ENCODE measurements around the gene CIRBP.

The CIRBP gene

GRCh38 chr19:1269065-1269477 lies at the start of gene CIRBP:
CIRBP (plus strand) TSS chr19:1269332; CDS start chr19:1270934, 1,602 bp downstream.
- H3K4me3 ChIP-seq (ENCODE audit: low read depth, low read length): peak within 1 kb of the TSS; percentile 63
- DNase-seq (ENCODE audit: low read depth): peak; percentile 96
- in situ Hi-C loops (cut with HindIII; ENCODE audit: low sequenced_read_pairs): no loop called here
- TF ChIP-seq CTCF (IDR thresholded peaks at IDR 0.05; ENCODE audit: low read depth, low read length, missing control alignments): no peak

- no peak overlapping the region for H3K4me3 ChIP-seq (ENCODE audit: low read depth, low read length)
- in situ Hi-C loops (cut with HindIII; ENCODE audit: low sequenced_read_pairs): no loop called here
- no peak for TF ChIP-seq CTCF (IDR thresholded peaks at IDR 0.05; ENCODE audit: low read depth, low read length, missing control alignments)
- no peak for DNase-seq (ENCODE audit: low read depth)
Observed at GRCh38 chr19:1219786-1220476, 49.2 kb upstream of the CIRBP start.

DNA sequence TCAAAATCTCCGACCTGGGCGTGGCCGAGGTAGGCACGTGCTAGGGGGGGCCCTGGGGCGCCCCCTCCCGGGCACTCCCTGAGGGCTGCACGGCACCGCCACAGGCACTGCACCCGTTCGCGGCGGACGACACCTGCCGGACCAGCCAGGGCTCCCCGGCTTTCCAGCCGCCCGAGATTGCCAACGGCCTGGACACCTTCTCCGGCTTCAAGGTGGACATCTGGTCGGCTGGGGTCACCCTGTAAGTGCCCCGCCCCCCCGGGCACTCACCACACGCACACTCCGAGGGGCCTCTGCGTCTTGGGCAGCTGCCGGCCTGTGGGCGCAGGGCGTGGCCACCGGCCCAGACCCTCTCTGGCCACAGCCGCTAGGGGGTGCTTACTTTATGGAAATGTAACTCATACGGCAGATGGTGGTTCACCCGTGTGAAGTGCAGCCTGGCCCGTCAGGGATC lies 48.6 kb upstream of the CIRBP start:
- in situ Hi-C loops (cut with HindIII; ENCODE audit: low sequenced_read_pairs): no loop called here
- no peak for TF ChIP-seq CTCF (IDR thresholded peaks at IDR 0.05; ENCODE audit: low read depth, low read length, missing control alignments)
- H3K4me3 ChIP-seq (ENCODE audit: low read depth, low read length): no peak overlapping the region
- DNase-seq (ENCODE audit: low read depth): no peak

GRCh38 chr19:1220976-1221903 lies 47.9 kb upstream of the CIRBP start:
- in situ Hi-C loops (cut with HindIII; ENCODE audit: low sequenced_read_pairs): no loop called here
- TF ChIP-seq CTCF (IDR thresholded peaks at IDR 0.05; ENCODE audit: low read depth, low read length, missing control alignments): peak; percentile 77
- DNase-seq (ENCODE audit: low read depth): no peak
- H3K4me3 ChIP-seq (ENCODE audit: low read depth, low read length): no peak overlapping the region

DNA sequence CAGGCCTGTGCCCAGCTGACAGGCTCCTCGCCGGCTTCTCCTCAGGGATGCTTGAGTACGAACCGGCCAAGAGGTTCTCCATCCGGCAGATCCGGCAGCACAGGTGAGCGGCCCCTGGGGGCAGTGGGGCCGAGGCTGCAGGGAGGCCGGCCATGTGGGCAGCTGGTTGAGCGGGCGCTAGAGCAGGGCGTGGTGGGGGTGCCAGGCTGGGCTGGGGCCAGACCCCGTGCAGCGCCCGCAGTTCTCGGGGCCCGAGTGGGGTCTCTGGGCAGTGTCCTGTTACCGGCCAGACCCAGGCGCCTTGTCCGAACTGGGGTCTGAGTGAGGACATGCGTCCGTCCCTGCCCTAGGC lies 47.3 kb upstream of the CIRBP start:
- no peak overlapping the region for H3K4me3 ChIP-seq (ENCODE audit: low read depth, low read length)
- in situ Hi-C loops (cut with HindIII; ENCODE audit: low sequenced_read_pairs): no loop called here
- TF ChIP-seq CTCF (IDR thresholded peaks at IDR 0.05; ENCODE audit: low read depth, low read length, missing control alignments): no peak
- no peak for DNase-seq (ENCODE audit: low read depth)

GRCh38 chr19:1222394-1222793 lies 46.7 kb upstream of the CIRBP start:
- DNase-seq (ENCODE audit: low read depth): no peak
- in situ Hi-C loops (cut with HindIII; ENCODE audit: low sequenced_read_pairs): no loop called here
- no peak for TF ChIP-seq CTCF (IDR thresholded peaks at IDR 0.05; ENCODE audit: low read depth, low read length, missing control alignments)
- no peak overlapping the region for H3K4me3 ChIP-seq (ENCODE audit: low read depth, low read length)
